Ascending aorta (tissue), 2 donors: ENCODE results near the gene ITGA2B. TPM values are rescaled to one million over a fixed set of nuclear protein-coding genes. Genes with fewer than 3 reads are reported as not detected.
A peak's percentile ranks its signal among the peaks of the same experiment; 100 is the strongest.
"Not testable (repeated sequence)": the region's sequence is repeated elsewhere in the genome, so short reads cannot be mapped to it uniquely, and the experiment has no call there.

Experiments used
- DNase-seq, 2 donors: peaks; one replicate each; pipeline ENCODE4 v3.0.0-alpha.2; 2019; ENCODE audit warnings: low spot score in 2 of 2
- H3K27ac ChIP-seq, 2 donors: fragments of 200-600 bp; sonication (generic); one replicate each; pipeline ENCODE4 v1.5.1; 2016 to 2017; ENCODE audit warnings: mild to moderate bottlenecking in 1 of 2
- H3K27me3 ChIP-seq: fragments of 200-600 bp; sonication (generic); one replicate; pipeline ENCODE4 v1.5.1; 2017
- H3K36me3 ChIP-seq, 2 donors: fragments of 200-600 bp; sonication (generic); one replicate each; pipeline ENCODE4 v1.5.1; 2016
- H3K4me1 ChIP-seq, 2 donors: fragments of 200-600 bp; sonication (generic); one replicate each; pipeline ENCODE4 v1.5.1; 2016 to 2017; ENCODE audit warnings: mild to moderate bottlenecking in 1 of 2
- H3K4me3 ChIP-seq, 2 donors: fragments of 200-600 bp; sonication (generic); one replicate each; pipeline ENCODE4 v1.5.1; 2016 to 2017; ENCODE audit warnings: mild to moderate bottlenecking in 1 of 2
- H3K9me3 ChIP-seq, 2 donors: fragments of 200-600 bp; sonication (generic); one replicate each; pipeline ENCODE4 v1.5.1; 2016
- intact Hi-C: fragments of 100-400 bp; cut with DNase I; formaldehyde crosslinking; loops from one replicate; pipeline ENCODE4 v1.15.1; 2023
- total RNA-seq: library from RNA; depleted of rRNA; stranded (reverse); fragments of >200 nt; gene quantifications from one replicate; pipeline ENCODE4 v1.1.0, GENCODE V29; 2016
- TF ChIP-seq, protein P1 (sequence below), 3 experiments: fragments of 200-600 bp in 2 of 3; fragments of 450-650 bp in 1 of 3; sonication (generic) in 2 of 3; IDR thresholded peaks; one replicate each; pipeline ENCODE4 v1.5.1; 2016 to 2019; ENCODE audit warnings: antibody characterized with exemption in 3 of 3, mild to moderate bottlenecking in 1 of 3, moderate library complexity in 1 of 3

ITGA2B gene
- total RNA-seq, 1 donor from 2014 or later, result not detected

DNA sequence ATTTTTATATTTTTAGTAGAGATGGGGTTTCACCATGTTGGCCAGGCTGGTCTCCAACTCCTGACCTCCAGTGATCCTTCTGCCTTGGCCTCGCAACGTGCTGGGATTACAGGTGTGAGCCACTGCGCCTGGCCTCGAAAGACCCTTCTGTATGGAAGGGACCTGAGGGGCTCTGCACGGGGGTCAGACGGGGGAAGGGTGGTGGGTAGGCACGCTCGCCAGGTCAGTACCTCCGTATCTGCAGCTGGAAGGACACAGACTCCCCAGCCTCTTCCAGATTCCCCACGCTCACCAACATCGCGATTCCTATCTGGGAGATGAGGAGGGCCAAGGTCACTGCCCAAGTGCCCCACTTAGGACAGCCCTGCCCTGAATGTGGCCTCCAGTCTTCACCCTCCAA, 12.7 kb downstream of the ITGA2B start:
- TF ChIP-seq, protein P1, sequence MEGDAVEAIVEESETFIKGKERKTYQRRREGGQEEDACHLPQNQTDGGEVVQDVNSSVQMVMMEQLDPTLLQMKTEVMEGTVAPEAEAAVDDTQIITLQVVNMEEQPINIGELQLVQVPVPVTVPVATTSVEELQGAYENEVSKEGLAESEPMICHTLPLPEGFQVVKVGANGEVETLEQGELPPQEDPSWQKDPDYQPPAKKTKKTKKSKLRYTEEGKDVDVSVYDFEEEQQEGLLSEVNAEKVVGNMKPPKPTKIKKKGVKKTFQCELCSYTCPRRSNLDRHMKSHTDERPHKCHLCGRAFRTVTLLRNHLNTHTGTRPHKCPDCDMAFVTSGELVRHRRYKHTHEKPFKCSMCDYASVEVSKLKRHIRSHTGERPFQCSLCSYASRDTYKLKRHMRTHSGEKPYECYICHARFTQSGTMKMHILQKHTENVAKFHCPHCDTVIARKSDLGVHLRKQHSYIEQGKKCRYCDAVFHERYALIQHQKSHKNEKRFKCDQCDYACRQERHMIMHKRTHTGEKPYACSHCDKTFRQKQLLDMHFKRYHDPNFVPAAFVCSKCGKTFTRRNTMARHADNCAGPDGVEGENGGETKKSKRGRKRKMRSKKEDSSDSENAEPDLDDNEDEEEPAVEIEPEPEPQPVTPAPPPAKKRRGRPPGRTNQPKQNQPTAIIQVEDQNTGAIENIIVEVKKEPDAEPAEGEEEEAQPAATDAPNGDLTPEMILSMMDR (IDR thresholded peaks at IDR 0.05), result no peak

DNA sequence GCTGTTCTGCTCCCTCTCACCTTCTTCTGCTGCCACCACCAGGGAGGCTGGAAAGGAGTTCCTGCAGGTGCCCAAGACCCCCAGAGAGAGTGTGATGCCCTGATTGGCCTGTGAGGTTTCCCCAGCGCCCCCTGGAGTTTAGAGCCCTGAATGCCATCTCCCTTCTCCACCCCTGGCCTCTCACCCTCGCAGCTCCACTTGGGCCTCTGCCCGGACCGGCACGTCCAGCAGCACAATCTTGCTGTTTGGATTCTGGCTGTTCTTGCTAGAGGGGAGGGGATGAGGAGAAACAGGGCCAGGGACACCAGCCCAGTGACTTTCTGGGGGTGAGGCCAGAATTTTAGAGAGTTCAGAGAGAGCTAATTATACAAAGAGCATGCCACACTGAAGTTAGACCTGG, 13.3 kb downstream of the ITGA2B start:
- H3K27me3 ChIP-seq, result no peaks in the 10 kb centered on the region
- no peak overlapping the region for H3K4me3 ChIP-seq
- no peaks in the 10 kb centered on the region for H3K36me3 ChIP-seq
- DNase-seq, result no peak
- intact Hi-C loops, result no loop called here
- no peak overlapping the region for H3K27ac ChIP-seq
- no peaks in the 10 kb centered on the region for H3K4me1 ChIP-seq
- TF ChIP-seq, protein P1 (IDR thresholded peaks at IDR 0.05), result peak in 1 of 3 experiments; percentile 11
- H3K9me3 ChIP-seq, result no peaks in the 10 kb centered on the region

More for the DNA sequence above, 12.7 kb downstream of the ITGA2B start:
- intact Hi-C loops, result no loop called here
- Histone ChIP-seq H3K9me3 (no peaks in the 10 kb centered on the region), H3K36me3 (no peaks in the 10 kb centered on the region), H3K4me1 (no peaks in the 10 kb centered on the region), H3K4me3 (no peak overlapping the region), H3K27me3 (no peaks in the 10 kb centered on the region), H3K27ac (no peak overlapping the region)
- no peak for DNase-seq

DNA sequence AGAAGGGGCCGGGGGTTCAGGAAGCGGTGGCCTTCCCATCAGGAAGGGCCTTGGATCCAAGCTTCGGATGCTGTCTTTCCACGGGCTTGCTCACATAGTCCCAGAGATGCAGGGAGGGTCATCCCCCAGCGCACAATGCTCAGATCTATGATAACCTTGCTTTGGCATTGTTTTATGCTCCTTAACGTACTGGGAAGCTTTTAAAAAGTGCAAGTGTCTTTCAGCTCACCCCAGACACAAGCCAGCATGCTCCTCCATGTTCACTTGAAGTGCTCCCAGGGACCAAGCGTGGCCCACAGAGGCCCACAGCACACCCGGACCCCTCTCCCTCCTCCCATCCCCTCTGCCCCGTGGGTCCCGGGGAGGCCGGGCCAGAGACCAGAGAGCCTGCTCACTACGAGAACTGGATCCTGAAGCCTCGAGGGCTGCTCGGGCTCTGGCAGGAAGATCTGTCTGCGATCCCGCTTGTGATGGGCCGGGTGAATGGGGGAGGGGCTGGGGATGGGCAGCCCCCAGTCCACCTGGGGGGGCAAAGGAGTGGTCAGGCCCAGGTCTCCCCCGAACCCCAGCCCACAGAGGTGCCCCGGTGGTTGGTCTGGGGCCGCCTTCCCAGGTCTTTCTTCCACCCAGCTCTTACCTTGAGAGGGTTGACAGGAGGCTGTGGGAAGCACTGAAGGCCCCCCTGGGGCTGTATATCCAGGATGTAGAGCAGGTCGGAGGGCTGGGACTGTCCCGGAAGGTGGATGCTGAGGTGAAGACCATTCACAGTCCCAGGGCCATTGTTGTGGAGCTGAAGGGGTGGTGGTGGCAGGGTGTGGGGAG, 14.0 kb downstream of the ITGA2B start:
- Histone ChIP-seq H3K9me3 (no peaks in the 10 kb centered on the region), H3K27me3 (no peaks in the 10 kb centered on the region), H3K36me3 (no peaks in the 10 kb centered on the region), H3K4me1 (no peaks in the 10 kb centered on the region), H3K4me3 (no peak overlapping the region), H3K27ac (no peak overlapping the region)
- TF ChIP-seq, protein P1 (IDR thresholded peaks at IDR 0.05), result no peak
- no peak for DNase-seq
- intact Hi-C loops, result no loop called here

DNA sequence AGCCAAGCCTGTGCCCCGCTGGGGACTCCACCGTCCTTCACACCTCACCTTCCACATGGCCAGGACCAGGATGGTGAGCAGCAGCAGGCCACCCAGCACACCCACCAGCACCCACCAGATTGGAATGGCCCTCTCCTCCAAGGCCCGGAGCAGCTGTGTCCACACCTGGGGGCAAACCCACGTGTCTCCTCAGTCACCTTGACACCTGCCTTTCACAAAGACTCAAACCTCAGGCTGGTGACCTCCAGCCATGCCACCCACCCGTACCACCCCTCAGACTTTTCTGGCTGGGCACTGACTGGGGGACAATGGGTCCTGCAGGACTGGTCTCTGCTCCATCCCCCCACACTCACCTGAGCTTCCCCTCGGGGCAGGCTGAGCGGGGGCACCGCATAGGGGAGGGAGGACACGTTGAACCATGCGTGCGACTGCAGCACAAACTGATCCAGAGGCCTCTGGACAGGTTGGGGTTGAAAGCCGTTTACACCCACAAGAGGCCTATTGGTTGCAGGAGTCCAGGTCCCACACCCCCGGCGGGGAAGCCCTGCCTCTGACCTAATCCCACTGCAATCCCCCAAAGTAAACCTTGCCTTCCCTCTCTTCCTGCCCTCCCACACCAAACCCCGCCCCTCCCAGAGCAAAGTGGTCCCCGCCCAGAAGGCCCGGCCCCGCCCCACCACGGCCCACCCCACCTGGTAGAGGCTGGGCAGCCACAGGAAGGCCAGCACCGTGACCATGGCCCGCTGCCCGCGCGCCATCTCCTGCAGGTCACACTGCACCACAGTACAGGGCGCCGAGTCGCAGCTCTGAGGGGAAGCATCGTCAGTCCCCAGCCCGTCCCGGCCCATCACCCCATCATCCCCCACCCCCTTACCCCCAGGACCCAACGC, 14.9 kb downstream of the ITGA2B start:
- TF ChIP-seq, protein P1 (IDR thresholded peaks at IDR 0.05), result no peak
- Histone ChIP-seq H3K4me1 (no peaks in the 10 kb centered on the region), H3K36me3 (no peaks in the 10 kb centered on the region), H3K9me3 (no peaks in the 10 kb centered on the region), H3K27me3 (no peaks in the 10 kb centered on the region), H3K4me3 (no peak overlapping the region), H3K27ac (no peak overlapping the region)
- DNase-seq, result no peak
- intact Hi-C loops, result no loop called here

DNA sequence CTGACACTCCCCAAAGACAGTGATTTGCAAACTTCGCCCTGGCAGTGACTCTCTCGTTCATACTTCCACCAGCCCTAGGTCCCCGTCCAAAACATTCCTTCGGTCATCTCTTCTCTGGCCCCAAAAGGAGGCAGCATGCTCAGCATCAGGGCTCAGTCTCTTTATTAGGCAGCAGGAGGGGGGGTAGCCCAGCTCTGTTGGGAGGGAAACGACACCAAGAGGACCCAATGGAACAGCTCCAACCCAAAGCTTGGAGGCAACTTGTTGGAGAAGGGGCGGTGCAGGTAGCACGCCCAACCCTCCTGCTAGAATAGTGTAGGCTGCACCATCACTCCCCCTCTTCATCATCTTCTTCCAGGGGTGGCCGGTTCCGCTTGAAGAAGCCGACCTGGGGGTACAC, 17.4 kb downstream of the ITGA2B start:
- no peak for DNase-seq
- Histone ChIP-seq H3K36me3 (no peaks in the 10 kb centered on the region), H3K27ac (no peak overlapping the region), H3K4me3 (no peak overlapping the region), H3K9me3 (no peaks in the 10 kb centered on the region), H3K4me1 (no peaks in the 10 kb centered on the region), H3K27me3 (no peaks in the 10 kb centered on the region)
- TF ChIP-seq, protein P1 (IDR thresholded peaks at IDR 0.05), result no peak
- intact Hi-C loops, result no loop called here

DNA sequence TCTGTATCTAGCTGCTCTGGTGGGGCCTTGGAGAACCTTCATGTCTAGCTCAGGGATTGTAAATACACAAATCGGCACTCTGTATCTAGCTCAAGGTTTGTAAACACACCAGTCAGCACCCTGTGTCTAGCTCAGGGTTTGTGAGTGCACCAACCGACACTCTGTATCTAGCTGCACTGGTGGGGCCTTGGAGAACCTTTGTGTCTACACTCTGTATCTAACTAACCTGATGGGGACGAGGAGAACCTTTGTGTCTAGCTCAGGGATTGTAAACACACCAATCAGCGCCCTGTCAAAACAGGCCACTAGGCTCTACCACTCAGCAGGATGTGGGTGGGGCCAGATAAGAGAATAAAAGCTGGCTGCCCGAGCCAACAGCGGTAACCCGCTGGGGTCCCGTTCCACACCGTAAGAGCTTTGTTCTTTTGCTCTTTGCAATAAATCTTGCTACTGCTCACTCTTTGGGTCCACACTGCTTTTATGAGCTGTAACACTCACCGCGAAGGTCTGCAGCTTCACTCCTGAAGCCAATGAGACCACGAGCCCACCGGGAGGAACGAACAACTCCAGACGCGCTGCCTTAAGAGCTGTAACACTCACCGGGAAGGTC, 19.9 kb downstream of the ITGA2B start:
- H3K27ac ChIP-seq, H3K27me3 ChIP-seq, DNase-seq, intact Hi-C loops, H3K9me3 ChIP-seq, H3K4me3 ChIP-seq, H3K36me3 ChIP-seq, H3K4me1 ChIP-seq: not testable (repeated sequence)

DNA sequence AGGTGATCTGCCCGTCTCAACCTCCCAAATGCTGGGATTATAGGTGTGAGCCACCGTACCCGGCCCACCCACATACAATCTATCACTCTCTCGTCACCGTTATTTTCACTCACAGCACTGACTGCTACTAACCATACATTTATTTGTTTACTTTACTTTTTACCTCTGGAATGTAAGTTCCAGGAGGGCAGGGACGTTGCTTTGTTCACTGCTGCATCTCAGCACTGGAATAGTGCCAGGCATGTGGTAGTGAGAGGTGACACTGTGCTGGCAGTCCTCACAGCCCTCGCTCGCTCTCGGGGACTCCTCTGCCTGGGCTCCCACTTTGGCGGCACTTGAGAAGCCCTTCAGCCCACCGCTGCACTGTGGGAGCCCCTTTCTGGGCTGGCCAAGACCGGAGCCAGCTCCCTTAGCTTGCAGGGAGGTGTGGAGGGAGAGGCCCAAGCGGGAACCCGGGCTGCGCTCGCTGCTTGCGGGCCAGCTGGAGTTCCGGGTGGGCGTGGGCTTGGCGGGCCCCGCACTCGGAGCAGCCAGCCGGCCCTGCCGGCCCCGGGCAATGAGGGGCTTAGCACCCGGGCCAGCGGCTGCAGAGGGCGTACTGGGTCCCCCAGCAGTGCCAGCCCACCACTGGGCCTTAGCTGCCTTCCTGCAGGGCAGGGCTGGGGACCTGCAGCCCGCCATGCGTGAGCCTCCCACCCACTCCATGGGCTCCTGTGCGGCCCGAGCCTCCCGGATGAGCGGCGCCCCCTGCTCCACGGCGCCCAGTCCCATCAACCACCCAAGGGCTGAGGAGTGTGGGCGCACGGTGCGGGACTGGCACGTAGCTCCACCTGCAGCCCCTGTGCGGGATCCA, 20.8 kb downstream of the ITGA2B start:
- H3K27ac ChIP-seq, H3K36me3 ChIP-seq, H3K27me3 ChIP-seq, H3K4me1 ChIP-seq, H3K4me3 ChIP-seq, DNase-seq, H3K9me3 ChIP-seq, intact Hi-C loops: not testable (repeated sequence)
